ENCODE results near the gene PDGFRA. TPM values are rescaled to one million over a fixed set of nuclear protein-coding genes. Genes with fewer than 3 reads are reported as not detected.

The PDGFRA gene
- total RNA-seq, 2 experiments from 2014 or later: not detected

- Histone ChIP-seq H3K36me3 (ENCODE audit: insufficient read depth, low read length) (no peaks in the 10 kb centered on the region), H3K4me1 (ENCODE audit: insufficient read depth, low read length) (no peaks in the 10 kb centered on the region), H3K27ac (ENCODE audit: low read depth in 1 of 2, low read length in 2 of 2) (no peak overlapping the region), H3K27me3 (ENCODE audit: control insufficient read depth in 1 of 2, insufficient read depth in 2 of 2, low read length in 2 of 2) (no peaks in the 10 kb centered on the region), H3K4me3 (ENCODE audit: low read length) (no peak overlapping the region), H3K9me3 (ENCODE audit: control insufficient read depth in 1 of 2, insufficient read depth in 1 of 2, low read length in 2 of 2) (peaks cover 6% of the 10 kb centered on the region in 2 experiments)
- POLR2A ChIA-PET: no interaction called here
- H3K4me1 Mint-ChIP-seq (ENCODE audit: low read depth): no peaks in the 10 kb centered on the region
- H3K27ac Mint-ChIP-seq: no peak overlapping the region
- intact Hi-C loops (cut with DNase I, micrococcal nuclease): no loop called here
- CTCF ChIA-PET: interaction anchor here (0.7 kb wide), 1 partner anchor 18 kb away, joined by 3 read pairs; no protein-coding TSS in a partner anchor
- H3K36me3 Mint-ChIP-seq (ENCODE audit: low read depth): no peaks in the 10 kb centered on the region
- DNase-seq: no peak
- no peak for TF ChIP-seq CTCF (IDR thresholded peaks at IDR 0.05)
- H3K27me3 Mint-ChIP-seq: peaks cover 50% of the 10 kb centered on the region
- no peak for ATAC-seq (ENCODE audit: poor library complexity)
- H3K4me3 Mint-ChIP-seq: no peak overlapping the region
- H3K9me3 Mint-ChIP-seq: peaks cover 7% of the 10 kb centered on the region
These were observed 49.1 kb downstream of the PDGFRA start for GRCh38 chr4:54278216-54278615.

GRCh38 chr4:54281054-54281766, 52.1 kb downstream of the PDGFRA start:
- H3K27me3 Mint-ChIP-seq: peaks cover 28% of the 10 kb centered on the region
- H3K36me3 ChIP-seq (ENCODE audit: insufficient read depth, low read length): no peaks in the 10 kb centered on the region
- no peak for ATAC-seq (ENCODE audit: poor library complexity)
- no peak overlapping the region for H3K27ac Mint-ChIP-seq
- no peak overlapping the region for H3K27ac ChIP-seq (ENCODE audit: low read depth in 1 of 2, low read length in 2 of 2)
- H3K27me3 ChIP-seq (ENCODE audit: control insufficient read depth in 1 of 2, insufficient read depth in 2 of 2, low read length in 2 of 2): no peaks in the 10 kb centered on the region
- peaks cover 13% of the 10 kb centered on the region for H3K9me3 Mint-ChIP-seq
- no peak for DNase-seq
- ChIA-PET POLR2A (no interaction called here), CTCF (interaction anchor here (0.6 kb wide), 1 partner anchor 1448 kb away, joined by 3 read pairs; no protein-coding TSS in a partner anchor)
- no peaks in the 10 kb centered on the region for H3K36me3 Mint-ChIP-seq (ENCODE audit: low read depth)
- no peak overlapping the region for H3K4me3 ChIP-seq (ENCODE audit: low read length)
- no peak for TF ChIP-seq CTCF (IDR thresholded peaks at IDR 0.05)
- H3K9me3 ChIP-seq (ENCODE audit: control insufficient read depth in 1 of 2, insufficient read depth in 1 of 2, low read length in 2 of 2): peaks cover 10 to 13% of the 10 kb centered on the region in 2 experiments
- H3K4me3 Mint-ChIP-seq: no peak overlapping the region
- intact Hi-C loops (cut with DNase I, micrococcal nuclease): no loop called here
- no peaks in the 10 kb centered on the region for H3K4me1 ChIP-seq (ENCODE audit: insufficient read depth, low read length)
- H3K4me1 Mint-ChIP-seq (ENCODE audit: low read depth): no peaks in the 10 kb centered on the region

- TF ChIP-seq CTCF (IDR thresholded peaks at IDR 0.05): no peak
- H3K9me3 ChIP-seq (ENCODE audit: control insufficient read depth in 1 of 2, insufficient read depth in 1 of 2, low read length in 2 of 2): peaks cover 10 to 13% of the 10 kb centered on the region in 2 experiments
- intact Hi-C loops (cut with DNase I, micrococcal nuclease): no loop called here
- no peaks in the 10 kb centered on the region for H3K36me3 ChIP-seq (ENCODE audit: insufficient read depth, low read length)
- peaks cover 13% of the 10 kb centered on the region for H3K9me3 Mint-ChIP-seq
- POLR2A ChIA-PET: no interaction called here
- H3K4me3 ChIP-seq (ENCODE audit: low read length): no peak overlapping the region
- H3K4me3 Mint-ChIP-seq: no peak overlapping the region
- H3K27me3 Mint-ChIP-seq: peaks cover 16% of the 10 kb centered on the region
- peaks cover 0 to 3% of the 10 kb centered on the region in 2 experiments for H3K27me3 ChIP-seq (ENCODE audit: control insufficient read depth in 1 of 2, insufficient read depth in 2 of 2, low read length in 2 of 2)
- H3K36me3 Mint-ChIP-seq (ENCODE audit: low read depth): no peaks in the 10 kb centered on the region
- no peaks in the 10 kb centered on the region for H3K4me1 ChIP-seq (ENCODE audit: insufficient read depth, low read length)
- DNase-seq: no peak
- no peak overlapping the region for H3K27ac Mint-ChIP-seq
- no peaks in the 10 kb centered on the region for H3K4me1 Mint-ChIP-seq (ENCODE audit: low read depth)
- ATAC-seq (ENCODE audit: poor library complexity): no peak
- no peak overlapping the region for H3K27ac ChIP-seq (ENCODE audit: low read depth in 1 of 2, low read length in 2 of 2)
- CTCF ChIA-PET: no interaction called here
These were observed 53.7 kb downstream of the PDGFRA start for GRCh38 chr4:54282837-54283236.

Data from CD4-positive, alpha-beta T cell (primary cell).